HG03045 (cell line): ENCODE data around the gene BATF3.
"Not testable (repeated sequence)": the region's sequence is repeated elsewhere in the genome, so short reads cannot be mapped to it uniquely, and the experiment has no call there.

ENCODE experiments used
- ATAC-seq: cut with Tn5 transposase; IDR thresholded peaks from one replicate; pipeline ENCODE4 v1.9.1; 2021; ENCODE audit warnings: mild to moderate bottlenecking, moderate library complexity; ENCODE audit not compliant: unreplicated experiment

The BATF3 gene

GRCh38 chr1:212665241-212666115 lies 34.2 kb downstream of the BATF3 start:
- ATAC-seq: peak; percentile 93

- ATAC-seq: no peak
These were observed 35.0 kb downstream of the BATF3 start for GRCh38 chr1:212664409-212665199.

- ATAC-seq: not testable (repeated sequence)
These were observed 41.4 kb downstream of the BATF3 start for GRCh38 chr1:212658250-212658649.

GRCh38 chr1:212656730-212657129 lies 42.9 kb downstream of the BATF3 start:
- ATAC-seq: no peak

GRCh38 chr1:212655668-212656440 lies 43.8 kb downstream of the BATF3 start:
- no peak for ATAC-seq

- ATAC-seq: no peak
These were observed 47.0 kb downstream of the BATF3 start for GRCh38 chr1:212652609-212653008.

- no peak for ATAC-seq
These were observed 47.7 kb downstream of the BATF3 start for GRCh38 chr1:212651977-212652376.

- no peak for ATAC-seq
These were observed 48.1 kb downstream of the BATF3 start for GRCh38 chr1:212651521-212651920.

- no peak for ATAC-seq
These were observed 49.4 kb downstream of the BATF3 start for GRCh38 chr1:212650228-212650627.

GRCh38 chr1:212649020-212649419 lies 50.6 kb downstream of the BATF3 start:
- no peak for ATAC-seq

GRCh38 chr1:212648431-212648830 lies 51.2 kb downstream of the BATF3 start:
- no peak for ATAC-seq

- ATAC-seq: no peak
These were observed 52.6 kb downstream of the BATF3 start for GRCh38 chr1:212647004-212647403.

GRCh38 chr1:212646588-212646987 lies 53.1 kb downstream of the BATF3 start:
- ATAC-seq: no peak

- no peak for ATAC-seq
These were observed 53.8 kb downstream of the BATF3 start for GRCh38 chr1:212645546-212646543.

GRCh38 chr1:212644866-212645545 lies 54.6 kb downstream of the BATF3 start:
- no peak for ATAC-seq

- no peak for ATAC-seq
These were observed 55.8 kb downstream of the BATF3 start for GRCh38 chr1:212643877-212644276.

GRCh38 chr1:212641956-212642355 lies 57.7 kb downstream of the BATF3 start:
- no peak for ATAC-seq

- no peak for ATAC-seq
These were observed 59.3 kb downstream of the BATF3 start for GRCh38 chr1:212640223-212640878.

GRCh38 chr1:212639524-212639923 lies 60.1 kb downstream of the BATF3 start:
- ATAC-seq: not testable (repeated sequence)
